Left kidney (tissue), 8 donors: ENCODE measurements around the gene MBD3L5. TPM values are rescaled to one million over a fixed set of nuclear protein-coding genes. Genes with fewer than 3 reads are reported as not detected.
A peak's percentile ranks its signal among the peaks of the same experiment; 100 is the strongest.
"Not testable (repeated sequence)": the region's sequence is repeated elsewhere in the genome, so short reads cannot be mapped to it uniquely, and the experiment has no call there.

Source experiments
- DNase-seq: peaks from one replicate; pipeline ENCODE4 v3.0.0-alpha.2; 2013
- long read RNA-seq, 8 donors: transcript quantifications; one replicate each; lab custom pipeline, GENCODE V29; 2026
- polyA plus RNA-seq: library from polyadenylated mRNA; unstranded; fragments of 120-200 nt; gene quantifications from one replicate; pipeline ENCODE4 v1.2.1, GENCODE V29; 2013; ENCODE audit not compliant: insufficient read length

MBD3L5 gene
- not detected for polyA plus RNA-seq
- long read RNA-seq, donor 1 = 0 reads
- long read RNA-seq, donor 2 = 0 reads
- long read RNA-seq, donor 3 = 0 reads
- long read RNA-seq, donor 4 = 0 reads
- long read RNA-seq, donor 5 = 0 reads
- long read RNA-seq, donor 6 = 0 reads
- long read RNA-seq, donor 7 = 0 reads
- long read RNA-seq, donor 8 = 0 reads

DNA sequence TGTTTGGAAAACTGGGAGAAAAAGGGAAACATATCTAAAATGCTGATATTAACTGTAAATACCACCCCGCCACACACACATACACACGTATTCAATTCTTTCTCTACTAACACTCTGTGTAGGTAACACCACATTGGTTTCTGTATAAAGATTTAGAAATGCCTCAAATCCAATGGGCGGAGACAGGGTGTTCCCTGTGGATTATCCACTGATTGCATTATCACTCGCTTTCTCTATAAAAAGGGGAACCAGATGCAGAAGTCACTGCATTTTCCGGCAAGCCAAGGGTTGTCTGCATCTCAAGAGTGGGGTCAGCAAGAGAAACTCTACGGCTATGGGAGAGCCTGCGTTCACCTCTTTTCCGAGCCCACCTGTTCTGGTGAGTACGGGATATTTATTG, at the start of gene MBD3L5:
MBD3L5 (plus strand) TSS at position 301 of the 400 bp plus-strand sequence; CDS start at position 335, 34 bp downstream.
- not testable (repeated sequence) for DNase-seq

- no peak for DNase-seq
Observed at GRCh38 chr19:6983448-6983847, 46.9 kb upstream of the MBD3L5 start.

DNA sequence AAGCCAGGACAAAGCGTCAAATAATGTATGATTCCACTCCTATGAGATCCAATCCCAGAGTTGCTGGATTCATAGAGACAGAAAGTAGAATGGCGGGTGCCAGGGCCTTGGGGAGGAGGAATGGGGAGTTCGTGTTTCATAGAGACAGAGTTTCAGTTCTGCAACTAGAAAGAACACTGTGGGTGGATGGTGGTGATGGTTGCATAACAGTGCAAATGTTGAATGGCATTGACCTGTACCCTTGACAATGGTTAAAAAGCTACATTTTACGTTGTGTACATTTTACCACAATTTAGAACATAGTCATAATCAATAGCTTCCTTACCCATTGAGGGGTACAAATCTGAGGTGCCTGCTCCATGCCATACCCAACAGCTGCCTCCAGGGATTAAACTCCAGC, 42.5 kb upstream of the MBD3L5 start:
- DNase-seq = no peak

GRCh38 chr19:6988257-6988656, 42.1 kb upstream of the MBD3L5 start:
- no peak for DNase-seq

GRCh38 chr19:6995054-6995453, 35.3 kb upstream of the MBD3L5 start:
- no peak for DNase-seq

- DNase-seq = no peak
Observed at GRCh38 chr19:6996810-6997209, 33.6 kb upstream of the MBD3L5 start.

DNA sequence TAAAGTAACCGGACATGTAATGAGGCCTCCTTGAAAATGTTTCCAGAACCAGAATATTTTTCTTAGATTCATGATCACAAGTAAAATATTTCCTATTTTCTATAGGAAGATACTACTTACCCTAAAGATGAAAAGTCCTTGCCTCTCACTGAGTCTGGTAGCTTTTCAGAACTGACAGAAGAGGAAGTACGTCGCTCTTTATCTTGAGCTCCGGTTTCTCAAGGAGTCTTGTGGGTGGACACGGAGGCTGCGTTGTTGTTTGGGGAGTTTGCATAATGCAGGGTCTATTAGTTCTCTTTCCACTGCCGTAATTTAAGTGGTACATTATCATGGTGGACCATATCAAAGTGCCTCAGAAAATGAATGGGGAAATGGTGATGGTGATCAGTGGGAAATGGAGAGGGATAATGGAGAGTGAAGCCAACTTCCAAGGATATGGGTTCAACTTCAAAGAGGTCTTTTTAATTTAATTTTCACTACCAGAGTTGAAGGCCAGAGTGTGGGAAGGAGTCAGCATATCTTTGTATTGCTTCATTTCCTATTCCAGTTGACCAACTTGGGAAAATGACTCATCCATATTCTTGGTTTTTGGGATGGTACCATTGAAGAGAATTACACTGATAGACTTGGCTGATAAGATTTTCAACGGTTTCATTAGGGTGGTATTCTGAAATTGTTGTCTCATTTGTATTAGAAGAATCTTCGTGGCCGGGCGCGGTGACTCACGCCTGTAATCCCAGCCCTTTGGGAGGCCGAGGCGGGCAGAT, 32.5 kb upstream of the MBD3L5 start:
- no peak for DNase-seq

DNA sequence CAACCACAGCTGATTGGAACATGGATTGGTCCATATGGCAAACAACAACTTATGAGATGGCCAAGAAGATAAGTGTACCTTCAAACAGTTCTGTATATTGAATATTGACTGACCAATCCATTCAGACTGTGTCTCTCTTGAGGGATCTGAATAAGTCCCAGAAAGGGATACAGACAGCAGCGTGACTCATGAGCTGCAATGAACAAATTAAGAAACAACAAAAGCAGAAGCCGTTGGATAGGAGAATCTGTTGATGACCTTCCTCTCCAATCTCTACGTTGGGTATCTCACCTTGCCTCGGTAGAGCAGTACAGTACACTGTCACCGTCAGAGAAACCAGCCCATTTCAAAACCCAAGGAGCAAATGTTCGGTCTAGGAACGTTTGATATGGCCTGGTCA, 30.4 kb upstream of the MBD3L5 start:
- no peak for DNase-seq

DNA sequence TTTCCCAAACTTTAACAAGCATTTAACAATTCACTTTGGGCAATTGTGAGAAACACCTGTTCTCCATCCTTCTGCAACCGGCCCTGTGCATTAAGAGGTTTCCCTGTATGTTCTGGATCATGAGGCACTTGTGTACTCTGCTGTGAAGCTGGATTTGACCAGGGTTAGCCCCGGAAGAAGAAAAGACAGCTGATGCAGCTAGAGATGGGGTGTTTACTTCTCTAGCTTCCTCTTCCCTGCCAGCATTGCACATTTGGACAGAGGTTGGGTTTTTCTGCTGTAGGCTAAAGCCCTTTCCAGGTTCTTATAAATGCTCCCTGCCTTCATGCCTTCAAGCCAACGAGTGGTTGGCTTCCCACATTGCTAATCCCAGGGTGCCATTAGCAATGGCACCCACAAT, 30.0 kb upstream of the MBD3L5 start:
- no peak for DNase-seq

DNA sequence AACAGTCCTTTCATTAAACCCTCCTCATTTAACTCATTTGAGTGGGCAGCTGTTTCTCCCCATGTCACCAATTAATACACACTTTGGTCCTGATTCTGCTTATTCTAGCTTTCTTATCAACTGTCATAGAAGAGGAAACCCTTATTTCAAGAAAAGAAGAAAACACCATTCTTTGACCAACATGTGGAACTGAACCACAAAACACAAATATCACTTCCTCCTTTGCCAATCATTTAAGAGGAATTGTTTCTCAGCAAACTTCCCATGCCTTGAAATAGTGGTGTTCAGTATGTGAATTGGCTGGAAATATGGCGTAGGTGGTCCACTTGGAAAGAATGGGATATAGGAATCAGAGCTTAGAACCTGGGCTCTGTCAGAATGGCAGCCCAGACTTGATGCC, 29.6 kb upstream of the MBD3L5 start:
- DNase-seq = no peak

- peak; percentile 34 for DNase-seq
Observed at GRCh38 chr19:7004313-7004931, 26.0 kb upstream of the MBD3L5 start.

GRCh38 chr19:7006135-7006704, 24.2 kb upstream of the MBD3L5 start:
- no peak for DNase-seq

DNA sequence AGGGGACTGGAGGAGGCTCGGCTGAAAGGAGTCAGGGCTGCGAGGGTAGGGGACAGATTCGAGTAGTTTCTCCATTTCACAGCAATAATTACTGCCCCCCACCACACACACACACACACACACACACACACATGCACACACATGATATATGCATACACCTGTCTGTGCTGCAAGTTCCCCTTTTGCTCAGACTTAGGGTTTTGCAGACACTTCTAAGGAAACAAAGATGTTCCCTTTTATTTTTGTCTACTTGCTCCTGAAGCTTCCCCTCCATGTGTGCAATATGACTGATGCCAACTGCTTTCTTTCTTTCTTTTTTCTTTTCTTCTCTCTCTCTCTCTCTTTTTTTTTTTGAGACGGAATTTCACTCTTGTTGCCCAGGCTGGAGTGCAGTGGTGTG, 22.5 kb upstream of the MBD3L5 start:
- DNase-seq = no peak

GRCh38 chr19:7010722-7011593, 19.4 kb upstream of the MBD3L5 start:
- no peak for DNase-seq

GRCh38 chr19:7013678-7014077, 16.7 kb upstream of the MBD3L5 start:
- DNase-seq = no peak

DNA sequence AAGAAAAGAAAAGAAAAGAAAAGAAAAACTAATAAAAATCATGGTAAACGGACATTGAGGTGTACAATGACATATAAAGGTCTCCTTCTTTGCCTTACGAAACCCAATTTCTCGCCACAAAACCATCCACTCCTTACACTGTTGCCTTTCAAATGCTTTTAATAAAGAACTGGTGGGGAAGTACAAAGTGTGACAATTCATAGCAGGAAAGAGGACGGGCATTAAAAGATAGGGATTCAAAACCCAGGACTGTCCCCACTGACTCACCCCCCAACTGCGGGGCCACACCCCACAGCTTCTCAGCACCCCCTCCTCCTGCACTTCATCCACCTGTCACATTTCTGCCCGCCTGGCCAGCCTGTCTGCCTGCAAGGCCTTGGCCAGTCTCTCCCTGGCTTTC, 11.6 kb upstream of the MBD3L5 start:
- no peak for DNase-seq

DNA sequence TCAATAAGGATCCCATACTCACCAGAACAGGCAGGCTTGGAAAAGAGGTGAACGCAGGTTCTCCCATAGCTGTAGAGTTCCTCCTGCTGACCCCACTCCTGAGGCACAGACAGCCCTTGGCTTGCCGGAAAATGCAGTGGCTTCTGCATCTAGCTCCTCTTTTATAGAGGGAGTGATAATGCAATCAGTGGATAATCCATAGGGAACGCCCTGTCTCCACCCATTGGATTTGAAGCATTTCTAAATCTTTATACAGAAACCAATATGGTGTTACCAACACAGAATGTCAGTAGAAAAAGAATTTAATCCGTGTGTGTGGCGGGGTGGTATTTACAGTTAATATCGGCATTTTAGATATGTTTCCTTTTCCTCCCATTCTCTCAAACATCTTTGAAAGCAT, 9.0 kb upstream of the MBD3L5 start, which contains the start of gene MBD3L2B:
MBD3L2B (minus strand) TSS at position 101 of the 400 bp plus-strand sequence; CDS start at position 67, 34 bp downstream.
- DNase-seq = not testable (repeated sequence)

- DNase-seq = not testable (repeated sequence)
Observed at GRCh38 chr19:7028790-7029189, 1.6 kb upstream of the MBD3L5 start.

- not testable (repeated sequence) for DNase-seq
Observed at GRCh38 chr19:7040079-7040478, 9.7 kb downstream of the MBD3L5 start, which contains the start of gene MBD3L4. MBD3L4 (minus strand) TSS chr19:7040179; CDS start chr19:7040144, 35 bp downstream.

- not testable (repeated sequence) for DNase-seq
Observed at GRCh38 chr19:7041563-7041962, 11.2 kb downstream of the MBD3L5 start.

- not testable (repeated sequence) for DNase-seq
Observed at GRCh38 chr19:7049021-7049420, 18.6 kb downstream of the MBD3L5 start, which contains the start of gene MBD3L2. MBD3L2 (plus strand) TSS chr19:7049321; CDS start chr19:7049374, 53 bp downstream.

GRCh38 chr19:7051421-7051820, 21.0 kb downstream of the MBD3L5 start:
- not testable (repeated sequence) for DNase-seq
